Measurements from ENCODE around the gene ASCL1. TPM values are rescaled to one million over a fixed set of nuclear protein-coding genes. Genes with fewer than 3 reads are reported as not detected.

Gene ASCL1
- total RNA-seq, 2 experiments from 2014 or later = not detected

- H3K4me3 Mint-ChIP-seq = no peak overlapping the region
- no peaks in the 10 kb centered on the region for H3K36me3 Mint-ChIP-seq
- no peaks in the 10 kb centered on the region for H3K9me3 Mint-ChIP-seq (ENCODE audit: low read depth)
- H3K27ac Mint-ChIP-seq = no peak overlapping the region
- CTCF ChIA-PET = interaction anchor here (0.6 kb wide), 1 partner anchor 22 kb away, joined by 3 read pairs; no protein-coding TSS in a partner anchor
- peaks cover 44% of the 10 kb centered on the region for H3K27me3 Mint-ChIP-seq
- no peak for ATAC-seq
- no peak for DNase-seq
- H3K4me1 Mint-ChIP-seq = no peaks in the 10 kb centered on the region
Measured at GRCh38 chr12:102971227-102971626, 13.8 kb downstream of the ASCL1 start.

- peaks cover 26% of the 10 kb centered on the region for H3K27me3 Mint-ChIP-seq
- no peaks in the 10 kb centered on the region for H3K36me3 Mint-ChIP-seq
- H3K4me1 Mint-ChIP-seq = no peaks in the 10 kb centered on the region
- H3K27ac Mint-ChIP-seq = no peak overlapping the region
- ATAC-seq = no peak
- CTCF ChIA-PET = interaction anchor here (4.2 kb wide), 1 partner anchor 25 kb away, joined by 12 read pairs; no protein-coding TSS in a partner anchor
- DNase-seq = no peak
- no peak overlapping the region for H3K4me3 Mint-ChIP-seq
- H3K9me3 Mint-ChIP-seq (ENCODE audit: low read depth) = no peaks in the 10 kb centered on the region
Measured at GRCh38 chr12:102973583-102973982, 16.1 kb downstream of the ASCL1 start.

- no peaks in the 10 kb centered on the region for H3K4me1 Mint-ChIP-seq
- no peak for ATAC-seq
- CTCF ChIA-PET = interaction anchor here (4.2 kb wide), 1 partner anchor 28 kb away, joined by 12 read pairs; no protein-coding TSS in a partner anchor
- DNase-seq = no peak
- no peak overlapping the region for H3K4me3 Mint-ChIP-seq
- H3K27me3 Mint-ChIP-seq = peaks cover 7% of the 10 kb centered on the region
- no peaks in the 10 kb centered on the region for H3K36me3 Mint-ChIP-seq
- H3K27ac Mint-ChIP-seq = no peak overlapping the region
- H3K9me3 Mint-ChIP-seq (ENCODE audit: low read depth) = no peaks in the 10 kb centered on the region
Measured at GRCh38 chr12:102976609-102977280, 19.3 kb downstream of the ASCL1 start.

GRCh38 chr12:102977945-102978706, 20.7 kb downstream of the ASCL1 start:
- H3K4me3 Mint-ChIP-seq = no peak overlapping the region
- CTCF ChIA-PET = no interaction called here
- no peaks in the 10 kb centered on the region for H3K9me3 Mint-ChIP-seq (ENCODE audit: low read depth)
- no peak overlapping the region for H3K27ac Mint-ChIP-seq
- no peaks in the 10 kb centered on the region for H3K36me3 Mint-ChIP-seq
- no peaks in the 10 kb centered on the region for H3K4me1 Mint-ChIP-seq
- ATAC-seq (no peak), DNase-seq (no peak)
- peaks cover 3% of the 10 kb centered on the region for H3K27me3 Mint-ChIP-seq

- ATAC-seq (no peak), DNase-seq (no peak)
- peaks cover 7% of the 10 kb centered on the region for H3K27me3 Mint-ChIP-seq
- CTCF ChIA-PET = no interaction called here
- H3K27ac Mint-ChIP-seq = no peak overlapping the region
- H3K4me3 Mint-ChIP-seq = no peak overlapping the region
- H3K4me1 Mint-ChIP-seq = no peaks in the 10 kb centered on the region
- H3K36me3 Mint-ChIP-seq = no peaks in the 10 kb centered on the region
- no peaks in the 10 kb centered on the region for H3K9me3 Mint-ChIP-seq (ENCODE audit: low read depth)
Measured at GRCh38 chr12:102980350-102980749, 22.9 kb downstream of the ASCL1 start.

- H3K9me3 Mint-ChIP-seq (ENCODE audit: low read depth) = peaks cover 3% of the 10 kb centered on the region
- no peaks in the 10 kb centered on the region for H3K36me3 Mint-ChIP-seq
- CTCF ChIA-PET = no interaction called here
- no peak overlapping the region for H3K4me3 Mint-ChIP-seq
- DNase-seq = no peak
- H3K27ac Mint-ChIP-seq = no peak overlapping the region
- no peak for ATAC-seq
- peaks cover 2% of the 10 kb centered on the region for H3K27me3 Mint-ChIP-seq
- peaks cover 12% of the 10 kb centered on the region for H3K4me1 Mint-ChIP-seq
Measured at GRCh38 chr12:102990419-102990818, 32.9 kb downstream of the ASCL1 start.

GRCh38 chr12:102992297-102992696, 34.8 kb downstream of the ASCL1 start:
- Mint-ChIP-seq H3K36me3 (no peaks in the 10 kb centered on the region), H3K4me3 (no peak overlapping the region), H3K9me3 (ENCODE audit: low read depth) (peaks cover 3% of the 10 kb centered on the region), H3K27ac (no peak overlapping the region), H3K4me1 (peaks cover 12% of the 10 kb centered on the region), H3K27me3 (peaks cover 2% of the 10 kb centered on the region)
- ATAC-seq (no peak), DNase-seq (no peak)
- CTCF ChIA-PET = no interaction called here

- Mint-ChIP-seq H3K9me3 (ENCODE audit: low read depth) (peaks cover 3% of the 10 kb centered on the region), H3K4me3 (no peak overlapping the region), H3K27me3 (peaks cover 2% of the 10 kb centered on the region), H3K4me1 (peaks cover 12% of the 10 kb centered on the region), H3K36me3 (no peaks in the 10 kb centered on the region), H3K27ac (no peak overlapping the region)
- ATAC-seq = no peak
- no peak for DNase-seq
- CTCF ChIA-PET = no interaction called here
Measured at GRCh38 chr12:102992720-102993119, 35.2 kb downstream of the ASCL1 start.

GRCh38 chr12:102993537-102993936, 36.1 kb downstream of the ASCL1 start:
- CTCF ChIA-PET = interaction anchor here (1.0 kb wide), 1 partner anchor 43 kb away, joined by 4 read pairs; no protein-coding TSS in a partner anchor
- ATAC-seq = no peak
- peaks cover 3% of the 10 kb centered on the region for H3K9me3 Mint-ChIP-seq (ENCODE audit: low read depth)
- peaks cover 2% of the 10 kb centered on the region for H3K27me3 Mint-ChIP-seq
- peaks cover 12% of the 10 kb centered on the region for H3K4me1 Mint-ChIP-seq
- no peak overlapping the region for H3K27ac Mint-ChIP-seq
- H3K4me3 Mint-ChIP-seq = no peak overlapping the region
- no peaks in the 10 kb centered on the region for H3K36me3 Mint-ChIP-seq
- no peak for DNase-seq

GRCh38 chr12:102995372-102995771, 37.9 kb downstream of the ASCL1 start:
- peaks cover 2% of the 10 kb centered on the region for H3K27me3 Mint-ChIP-seq
- DNase-seq (no peak), ATAC-seq (no peak)
- peaks cover 12% of the 10 kb centered on the region for H3K4me1 Mint-ChIP-seq
- H3K9me3 Mint-ChIP-seq (ENCODE audit: low read depth) = peaks cover 4% of the 10 kb centered on the region
- no peak overlapping the region for H3K4me3 Mint-ChIP-seq
- CTCF ChIA-PET = no interaction called here
- no peak overlapping the region for H3K27ac Mint-ChIP-seq
- H3K36me3 Mint-ChIP-seq = no peaks in the 10 kb centered on the region

Other genes starting within 250 kb of the ASCL1 start
- gene PAH, start 40.4 kb upstream of the ASCL1 start, total RNA-seq = not detected

Measured in activated CD8-positive, alpha-beta memory T cell treated with anti-CD3 and anti-CD28 coated beads, Interleukin-2, amount 10 ng/mL, durations not matched to agents 7 days and 5 days (primary cell).